ENCODE measurements around the gene GOSR2. TPM values are rescaled to one million over a fixed set of nuclear protein-coding genes. Genes with fewer than 3 reads are reported as not detected.

The GOSR2 gene
- total and polyA plus RNA-seq, 9 of the 15 experiments (the other 6 are each of a cell fraction or from before 2014, with no cell fraction given) = 32.7 to 96.3 (median 48.9) TPM

GRCh38 chr17:46898364-46898763, 24.6 kb upstream of the GOSR2 start:
- peaks cover 0 to 16% of the 10 kb centered on the region in 2 experiments; a peak in 4 of 5 replicates for H3K4me1 ChIP-seq (replicated peaks in 1 of 2; ENCODE audit: control insufficient read depth in 2 of 2, insufficient read depth in 2 of 2, low read length in 2 of 2)
- H3K9me3 ChIP-seq (replicated peaks; ENCODE audit: control insufficient read depth, insufficient read depth, low read depth, low read length) = peaks cover 4% of the 10 kb centered on the region; the same call in 1 of the 2 replicates
- in situ Hi-C loops (cut with MboI) (no loop called here), intact Hi-C loops (cut with micrococcal nuclease) (no loop called here)
- no peak overlapping the region for H3K4me3 ChIP-seq
- no peaks in the 10 kb centered on the region for H3K79me2 ChIP-seq (ENCODE audit: control insufficient read depth, insufficient read depth, low read length)
- peaks cover 2% of the 10 kb centered on the region for H3K9me1 ChIP-seq (ENCODE audit: control insufficient read depth, insufficient read depth, low read length)
- WGBS (ENCODE audit: insufficient coverage, low coverage, missing lambda C conversion rate) = 0% methylated on average over 2 of the region's 2 CpGs
- no peak for DNase-seq (ENCODE audit: extremely low read depth in 1 of 4, low spot score in 3 of 4)
- H3K27me3 ChIP-seq (ENCODE audit: control insufficient read depth in 2 of 2, insufficient read depth in 2 of 2, low read length in 2 of 2) = peaks cover 28 to 48% of the 10 kb centered on the region in 2 experiments
- no TSS peak for BruUV-seq (replicated peaks)
- ChIA-PET CTCF (ENCODE audit: low intra/inter-chr PET ratio) (no interaction called here), POLR2A (no interaction called here)
- H2AFZ ChIP-seq (ENCODE audit: low read depth, low read length) = no peak overlapping the region
- H3K27ac ChIP-seq (ENCODE audit: extremely low read depth, low read depth, low read length) = no peak overlapping the region
- H3K36me3 ChIP-seq (ENCODE audit: control insufficient read depth, insufficient read depth, low read length) = no peaks in the 10 kb centered on the region
- no peak overlapping the region for H3K4me2 ChIP-seq (ENCODE audit: insufficient read depth, low read length)
- H3K9ac ChIP-seq (ENCODE audit: insufficient read depth in 1 of 2, low read depth in 2 of 2, low read length in 2 of 2) = no peak overlapping the region
- ATAC-seq = no peak
- H4K20me1 ChIP-seq (replicated peaks; ENCODE audit: control insufficient read depth, insufficient read depth, low read length) = no peaks in the 10 kb centered on the region; the same call in 1 of the 2 replicates
- no peak for FAIRE-seq
- TF ChIP-seq ETV5 (CRISPR knock-in tag; IDR thresholded peaks at IDR 0.05; ENCODE audit: low read depth) = no peak
- no peak for TF ChIP-seq DLX4 (CRISPR knock-in tag; IDR thresholded peaks at IDR 0.05)
- no peak for TF ChIP-seq SMARCB1 (IDR thresholded peaks at IDR 0.05; ENCODE audit: insufficient read length, low read depth)
- TF ChIP-seq UBTF (IDR thresholded peaks at IDR 0.05; ENCODE audit: borderline replicate concordance in 1 of 2, low read depth in 2 of 2, low read length in 2 of 2) = no peak
- TF ChIP-seq ZNF407 (IDR thresholded peaks at IDR 0.05; ENCODE audit: low read depth) = no peak
- TF ChIP-seq E2F8 (IDR thresholded peaks at IDR 0.05; ENCODE audit: low read depth, partially characterized antibody) = no peak
- no peak for TF ChIP-seq NR2C1 (IDR thresholded peaks at IDR 0.05)
- no peak for TF ChIP-seq NR2C1 (tag; IDR thresholded peaks at IDR 0.05)
